GM19025 (cell line): ENCODE measurements around the gene ONECUT1.

ENCODE experiments used
- ATAC-seq: cut with Tn5 transposase; IDR thresholded peaks from one replicate; pipeline ENCODE4 v1.9.1; 2021; ENCODE audit warnings: mild to moderate bottlenecking, low read depth, moderate library complexity; ENCODE audit not compliant: unreplicated experiment

Gene ONECUT1

GRCh38 chr15:52734329-52734728, 55.8 kb downstream of the ONECUT1 start:
- no peak for ATAC-seq

DNA sequence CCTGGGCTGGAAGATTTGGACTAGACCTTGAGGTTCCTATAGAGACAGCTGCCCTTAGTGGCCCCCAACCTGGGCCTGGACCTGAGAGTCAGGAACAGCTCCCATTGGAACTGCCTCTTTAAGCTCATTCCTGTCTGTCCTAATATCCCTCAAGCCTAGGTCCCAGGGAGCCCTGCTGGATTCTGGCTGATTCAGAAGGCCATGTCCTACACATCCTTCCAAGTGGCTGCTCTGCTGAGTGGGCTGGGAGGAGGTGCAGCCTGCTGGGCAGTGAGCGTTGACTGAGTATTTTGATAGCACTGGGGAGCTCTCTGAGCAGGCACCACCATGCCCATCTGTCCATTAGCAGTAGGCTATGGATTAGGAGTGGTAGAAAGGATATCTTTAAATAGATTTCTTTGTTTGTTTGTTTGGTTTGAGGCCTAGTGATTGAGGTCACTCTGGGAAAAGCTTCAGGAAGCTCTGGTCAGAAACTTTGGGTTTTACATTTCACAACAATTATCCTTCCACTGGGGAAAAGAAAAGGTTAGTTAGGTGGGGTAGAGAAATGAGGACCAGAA, 56.4 kb downstream of the ONECUT1 start:
- no peak for ATAC-seq

- ATAC-seq = no peak
These were observed 57.0 kb downstream of the ONECUT1 start for GRCh38 chr15:52733088-52733487.

- ATAC-seq = no peak
These were observed 57.6 kb downstream of the ONECUT1 start for GRCh38 chr15:52732551-52732950.

DNA sequence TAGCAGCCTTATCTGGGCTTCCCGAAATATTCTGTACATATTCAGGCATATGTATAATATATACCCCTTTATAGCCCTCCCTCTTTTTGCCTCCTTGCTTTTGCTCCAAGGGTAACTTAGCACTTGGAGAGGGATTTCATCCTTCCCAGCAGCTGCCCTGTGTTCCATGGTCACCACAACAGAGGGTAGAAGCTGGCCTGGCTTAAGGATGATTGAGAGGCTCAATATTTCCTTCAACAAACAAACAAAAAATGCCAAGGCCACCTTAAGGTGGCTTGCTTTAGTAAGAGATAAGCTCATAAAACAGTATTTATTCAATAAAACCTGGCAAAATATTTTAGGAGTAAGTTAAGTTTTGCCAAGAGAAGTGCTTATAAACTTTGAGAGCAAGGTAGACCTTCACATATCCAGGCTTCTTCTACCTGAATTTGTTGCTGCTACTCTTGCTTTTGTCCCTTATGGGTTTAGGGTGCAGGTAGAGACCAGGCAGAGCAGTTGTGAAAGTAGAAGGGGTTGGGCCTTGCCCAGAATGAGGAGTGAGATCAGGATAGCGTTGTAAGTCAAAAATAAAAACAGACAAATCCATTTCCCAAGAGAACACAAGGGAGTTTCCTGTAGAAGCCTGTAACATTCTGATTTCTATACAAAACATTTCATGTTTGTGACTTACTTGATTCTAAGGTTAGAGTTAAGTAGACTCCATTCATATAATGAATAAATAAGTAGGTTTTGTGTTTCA, 58.2 kb downstream of the ONECUT1 start:
- no peak for ATAC-seq

GRCh38 chr15:52731004-52731403, 59.1 kb downstream of the ONECUT1 start:
- ATAC-seq = no peak

DNA sequence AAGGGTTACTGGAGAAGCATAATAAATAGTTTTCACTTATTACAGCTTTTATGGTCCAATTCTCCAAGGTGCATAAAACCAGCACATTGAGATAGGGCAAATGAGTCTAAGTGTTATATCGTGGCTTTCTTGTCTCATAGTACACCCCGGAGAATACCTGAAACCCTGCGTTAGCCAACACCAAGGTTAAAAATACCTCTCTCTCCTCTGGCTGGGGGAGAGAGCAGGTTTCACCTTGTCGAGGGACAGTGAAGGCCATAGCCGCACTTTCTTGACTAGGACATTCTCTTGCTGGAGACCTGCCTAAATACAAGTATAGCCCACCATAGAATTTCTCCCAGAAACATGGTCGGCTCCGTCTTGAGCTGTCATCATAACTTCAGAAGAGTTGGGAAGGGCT, 59.5 kb downstream of the ONECUT1 start:
- no peak for ATAC-seq

GRCh38 chr15:52730173-52730572, 60.0 kb downstream of the ONECUT1 start:
- ATAC-seq = peak; percentile 77

DNA sequence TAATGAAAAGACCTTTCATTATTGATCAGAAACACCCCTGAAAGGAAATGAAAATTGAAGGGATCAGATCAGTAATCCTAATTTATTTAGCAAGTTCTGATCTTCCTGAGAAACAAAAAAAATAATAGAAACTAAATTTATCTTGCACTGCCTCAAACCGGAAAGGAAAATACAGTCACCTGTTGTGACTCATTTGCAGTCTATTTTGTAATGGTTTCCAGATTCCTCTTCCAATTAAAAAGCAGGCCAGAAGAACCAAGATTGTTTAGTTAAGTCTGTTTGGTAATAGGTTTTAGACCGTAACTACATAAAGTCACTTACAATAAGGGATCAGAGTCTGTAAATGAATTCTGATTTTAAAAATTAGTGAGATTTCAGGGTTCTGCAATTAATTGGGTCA, 61.2 kb downstream of the ONECUT1 start:
- no peak for ATAC-seq

DNA sequence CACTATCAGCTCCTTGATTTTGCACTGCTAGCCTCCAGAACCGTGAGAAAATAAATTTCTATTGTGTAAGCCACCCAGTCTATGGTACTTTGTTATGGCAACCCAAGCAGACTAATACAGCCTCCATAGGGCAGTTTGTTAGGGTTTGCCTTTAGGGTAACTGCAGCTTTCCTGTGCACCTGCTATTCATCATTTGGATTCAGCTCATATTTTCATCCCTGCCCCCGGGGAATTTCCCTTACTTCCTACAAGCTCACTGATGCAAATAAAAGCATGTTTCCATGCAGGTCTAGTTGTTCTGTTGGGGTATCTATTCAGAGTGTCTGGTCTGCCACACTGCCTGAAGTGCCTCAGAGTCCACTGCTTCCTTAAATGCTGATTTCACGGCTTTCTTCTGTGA, 62.3 kb downstream of the ONECUT1 start:
- ATAC-seq = no peak

DNA sequence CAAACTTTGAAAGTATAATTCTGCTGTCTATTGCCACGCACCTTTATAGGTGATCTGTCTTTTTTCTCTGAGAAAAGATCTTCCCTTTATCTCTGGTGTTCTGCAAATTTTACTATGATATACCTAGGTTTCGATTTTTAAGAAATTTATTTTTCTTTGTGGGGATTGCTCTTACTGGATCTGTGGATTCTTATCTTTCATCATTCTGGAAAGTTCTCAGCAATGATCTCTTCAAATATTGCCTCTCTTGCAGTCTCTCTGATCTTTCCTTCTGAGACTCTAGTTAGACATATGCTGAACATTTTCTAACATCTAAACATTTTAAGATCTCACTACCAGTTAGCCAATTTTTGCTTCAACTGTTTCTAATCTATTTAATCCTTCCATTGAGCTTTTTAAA, 63.9 kb downstream of the ONECUT1 start:
- no peak for ATAC-seq

GRCh38 chr15:52718551-52718950, 71.6 kb downstream of the ONECUT1 start:
- ATAC-seq = no peak

GRCh38 chr15:52717924-52718323, 72.2 kb downstream of the ONECUT1 start:
- ATAC-seq = no peak

DNA sequence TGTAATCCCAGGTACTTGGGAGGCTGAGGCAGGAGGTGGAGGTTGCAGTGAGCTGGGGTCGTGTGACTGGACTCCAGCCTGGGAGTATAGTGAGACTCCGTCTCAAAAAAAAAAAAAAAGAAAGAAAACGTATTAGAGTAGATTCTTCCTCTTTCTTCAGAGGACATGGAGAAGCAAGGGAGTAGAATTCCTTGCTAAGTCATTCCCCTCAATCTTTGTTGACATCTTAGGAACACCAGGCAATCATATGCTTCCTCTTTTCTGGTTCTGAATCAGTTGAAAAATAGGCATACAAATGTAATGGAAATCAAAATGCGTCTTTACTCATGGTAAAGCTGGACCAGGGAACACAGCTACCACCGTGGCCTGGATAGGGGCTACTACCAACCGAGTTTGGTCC, 72.7 kb downstream of the ONECUT1 start:
- no peak for ATAC-seq

GRCh38 chr15:52716536-52716935, 73.6 kb downstream of the ONECUT1 start:
- no peak for ATAC-seq

GRCh38 chr15:52715411-52715810, 74.7 kb downstream of the ONECUT1 start:
- ATAC-seq = no peak

- ATAC-seq = no peak
These were observed 75.2 kb downstream of the ONECUT1 start for GRCh38 chr15:52714968-52715367.

DNA sequence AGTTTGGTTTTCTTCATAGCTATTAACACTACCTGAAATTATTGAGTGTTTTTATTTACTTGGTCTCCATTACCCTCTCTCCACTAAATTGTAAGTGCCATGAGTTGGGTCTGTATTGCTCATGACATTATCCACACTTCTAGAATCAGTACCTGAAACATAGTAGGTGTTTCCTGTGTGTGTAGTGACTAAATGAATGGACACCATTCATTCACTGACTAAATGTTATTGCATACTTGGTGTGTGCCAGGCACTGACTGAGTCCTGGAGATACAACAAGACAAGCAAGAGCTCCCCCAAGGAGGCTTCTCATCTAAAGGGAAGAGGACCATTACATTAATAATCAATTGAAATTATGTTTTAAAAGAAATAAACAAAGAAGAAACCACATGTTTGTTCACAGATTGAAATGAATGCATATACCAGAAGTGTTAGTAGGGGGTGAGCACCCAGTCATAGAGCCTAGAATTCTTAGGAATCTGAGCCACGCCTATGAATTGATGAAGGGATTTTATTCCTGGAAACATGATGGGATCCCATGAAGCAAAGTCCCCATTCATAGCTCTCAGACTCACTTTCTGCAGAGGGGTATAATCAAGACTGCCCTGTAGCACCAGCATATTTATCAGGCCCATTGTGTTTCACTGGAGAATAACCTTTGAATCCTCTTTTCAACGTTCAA, 79.3 kb downstream of the ONECUT1 start:
- no peak for ATAC-seq

- ATAC-seq = peak; percentile 20
These were observed 80.0 kb downstream of the ONECUT1 start for GRCh38 chr15:52710050-52710707.

GRCh38 chr15:52709187-52709981, 80.8 kb downstream of the ONECUT1 start:
- ATAC-seq = peak; percentile 76
